ENCODE measurements around the gene RRBP1. TPM values are rescaled to one million over a fixed set of nuclear protein-coding genes. Genes with fewer than 3 reads are reported as not detected.

RRBP1 gene
- total RNA-seq, 1 donor from 2014 or later = 101 TPM

- no peak for TF ChIP-seq CTCF (IDR thresholded peaks at IDR 0.05)
- H3K4me1 ChIP-seq = peaks cover 36 to 67% of the 10 kb centered on the region in 2 donors
- peak in 1 of 2 donors; percentile 84 for DNase-seq (ENCODE audit: low spot score in 2 of 2)
- no peaks in the 10 kb centered on the region for H3K9me3 ChIP-seq
- H3K4me3 ChIP-seq = peak overlapping the region in 1 of 2 donors; percentile 43
- intact Hi-C loops (cut with DNase I) = no loop called here
- H3K36me3 ChIP-seq = peaks cover 37 to 49% of the 10 kb centered on the region in 2 donors
- no peaks in the 10 kb centered on the region for H3K27me3 ChIP-seq
- peak overlapping the region; percentile 84 to 93 for H3K27ac ChIP-seq
Measured at GRCh38 chr20:17614176-17614811, 67.7 kb downstream of the RRBP1 start.

- H3K4me1 ChIP-seq = peaks cover 40 to 74% of the 10 kb centered on the region in 2 donors
- peak overlapping the region in 1 of 2 donors; percentile 43 for H3K4me3 ChIP-seq
Measured at GRCh38 chr20:17613328-17614175, 68.5 kb downstream of the RRBP1 start.

GRCh38 chr20:17612992-17613327 is 69.1 kb downstream of the RRBP1 start:
- peaks cover 45 to 52% of the 10 kb centered on the region in 2 donors for H3K36me3 ChIP-seq

More at GRCh38 chr20:17613328-17614175, 68.5 kb downstream of the RRBP1 start:
- Histone ChIP-seq H3K27ac (peak overlapping the region; percentile 84 to 93), H3K36me3 (peaks cover 39 to 51% of the 10 kb centered on the region in 2 donors), H3K9me3 (no peaks in the 10 kb centered on the region), H3K27me3 (no peaks in the 10 kb centered on the region)
- intact Hi-C loops (cut with DNase I) = loop anchor here (2.0 kb wide), 2 partner anchors 25 to 43 kb away; partner anchors contain the start of gene DSTN
- peak in 1 of 2 donors; percentile 70 for DNase-seq (ENCODE audit: low spot score in 2 of 2)
- TF ChIP-seq CTCF (IDR thresholded peaks at IDR 0.05) = no peak

GRCh38 chr20:17612287-17612991 is 69.6 kb downstream of the RRBP1 start:
- DNase-seq (ENCODE audit: low spot score in 2 of 2) = peak in 1 of 2 donors; percentile 88
- TF ChIP-seq CTCF (IDR thresholded peaks at IDR 0.05) = no peak
- Histone ChIP-seq H3K4me1 (peaks cover 40 to 77% of the 10 kb centered on the region in 2 donors), H3K36me3 (peaks cover 50 to 53% of the 10 kb centered on the region in 2 donors), H3K9me3 (no peaks in the 10 kb centered on the region), H3K27me3 (no peaks in the 10 kb centered on the region), H3K4me3 (peak overlapping the region in 1 of 2 donors; percentile 10), H3K27ac (peak overlapping the region; percentile 84 to 93)
- intact Hi-C loops (cut with DNase I) = loop anchor here (2.0 kb wide), 2 partner anchors 24 to 42 kb away; partner anchors contain the start of gene DSTN

More at GRCh38 chr20:17612992-17613327, 69.1 kb downstream of the RRBP1 start:
- H3K4me1 ChIP-seq = peaks cover 40 to 76% of the 10 kb centered on the region in 2 donors
- no peaks in the 10 kb centered on the region for H3K27me3 ChIP-seq
- peak overlapping the region; percentile 84 to 93 for H3K27ac ChIP-seq
- H3K9me3 ChIP-seq = no peaks in the 10 kb centered on the region
- no peak for DNase-seq (ENCODE audit: low spot score in 2 of 2)
- H3K4me3 ChIP-seq = peak overlapping the region in 1 of 2 donors; percentile 10
- intact Hi-C loops (cut with DNase I) = loop anchor here (2.0 kb wide), 2 partner anchors 24 to 42 kb away; partner anchors contain the start of gene DSTN
- no peak for TF ChIP-seq CTCF (IDR thresholded peaks at IDR 0.05)
